BJ (cell line): Measurements from ENCODE around the gene CLDN10. TPM values are rescaled to one million over a fixed set of nuclear protein-coding genes. Genes with fewer than 3 reads are reported as not detected.

Experiments
- CTCF ChIA-PET: fragments of 350-600 bp; formaldehyde crosslinking; extraction: SDS; loops from one replicate; lab custom pipeline; 2021; ENCODE audit warnings: antibody characterized with exemption, inconsistent platforms; lab: Yijun Ruan, JAX
- POLR2A ChIA-PET: fragments of 300-600 bp; sonication (Branson Sonifier 250); formaldehyde crosslinking; extraction: SDS; loops from one replicate; lab custom pipeline; 2021; ENCODE audit warnings: antibody characterized with exemption; lab: Charles Lee
- DNase-seq: peaks from one replicate; pipeline ENCODE4 v3.0.0-alpha.2; 2011; ENCODE audit warnings: low read depth
- H3K27me3 ChIP-seq: 2 replicates; pipeline ENCODE4 v1.6.0; 2011; ENCODE audit warnings: low read length; ENCODE audit not compliant: control insufficient read depth, insufficient read depth
- H3K36me3 ChIP-seq: 2 replicates; pipeline ENCODE4 v1.5.1; 2011; ENCODE audit warnings: low read length; ENCODE audit not compliant: control insufficient read depth, insufficient read depth
- H3K4me3 ChIP-seq: 2 replicates; pipeline ENCODE4 v1.5.1; 2011; ENCODE audit warnings: low read depth, mild to moderate bottlenecking, control low read depth, low read length
- polyA plus RNA-seq: library from polyadenylated mRNA; depleted of rRNA; stranded (reverse); fragments of >200 nt; gene quantifications from 2 replicates; pipeline ENCODE4 v1.2.3, GENCODE V29; 2011
- TF ChIP-seq, protein P1 (sequence below): IDR thresholded peaks from 2 replicates; pipeline ENCODE4 v1.5.1; 2011; ENCODE audit warnings: low read depth, mild to moderate bottlenecking, control low read depth, inconsistent platforms, low read length, moderate library complexity; ENCODE audit not compliant: insufficient read depth

The CLDN10 gene
- polyA plus RNA-seq, 1 experiment, result not detected

DNA sequence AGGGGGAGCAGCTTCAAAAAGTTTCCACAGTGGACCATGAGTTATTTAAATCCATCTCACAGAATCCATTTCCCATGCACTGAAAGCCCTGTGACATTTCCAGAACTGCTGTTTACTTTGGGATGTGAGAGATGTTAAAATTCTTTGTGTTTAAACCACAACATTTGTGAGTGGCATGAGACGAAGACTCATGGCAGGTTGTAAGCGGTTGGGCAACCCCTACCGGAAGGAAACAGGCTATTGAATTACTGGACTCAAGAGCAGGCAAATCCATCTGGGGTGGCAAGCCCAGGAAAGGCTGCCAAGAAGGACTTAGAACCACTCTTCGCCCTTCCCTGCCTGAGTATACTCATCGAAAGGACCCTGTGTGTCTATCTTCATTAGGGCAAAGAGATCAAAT, 22.3 kb upstream of the CLDN10 start:
- Histone ChIP-seq H3K36me3 (no peaks in the 10 kb centered on the region), H3K4me3 (no peak overlapping the region), H3K27me3 (peaks cover 2% of the 10 kb centered on the region; the same call in 1 of the 2 replicates)
- TF ChIP-seq, protein P1, sequence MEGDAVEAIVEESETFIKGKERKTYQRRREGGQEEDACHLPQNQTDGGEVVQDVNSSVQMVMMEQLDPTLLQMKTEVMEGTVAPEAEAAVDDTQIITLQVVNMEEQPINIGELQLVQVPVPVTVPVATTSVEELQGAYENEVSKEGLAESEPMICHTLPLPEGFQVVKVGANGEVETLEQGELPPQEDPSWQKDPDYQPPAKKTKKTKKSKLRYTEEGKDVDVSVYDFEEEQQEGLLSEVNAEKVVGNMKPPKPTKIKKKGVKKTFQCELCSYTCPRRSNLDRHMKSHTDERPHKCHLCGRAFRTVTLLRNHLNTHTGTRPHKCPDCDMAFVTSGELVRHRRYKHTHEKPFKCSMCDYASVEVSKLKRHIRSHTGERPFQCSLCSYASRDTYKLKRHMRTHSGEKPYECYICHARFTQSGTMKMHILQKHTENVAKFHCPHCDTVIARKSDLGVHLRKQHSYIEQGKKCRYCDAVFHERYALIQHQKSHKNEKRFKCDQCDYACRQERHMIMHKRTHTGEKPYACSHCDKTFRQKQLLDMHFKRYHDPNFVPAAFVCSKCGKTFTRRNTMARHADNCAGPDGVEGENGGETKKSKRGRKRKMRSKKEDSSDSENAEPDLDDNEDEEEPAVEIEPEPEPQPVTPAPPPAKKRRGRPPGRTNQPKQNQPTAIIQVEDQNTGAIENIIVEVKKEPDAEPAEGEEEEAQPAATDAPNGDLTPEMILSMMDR, result no peak
- DNase-seq, result no peak
- ChIA-PET CTCF (interaction anchor here (0.5 kb wide), 1 partner anchor 95 kb away, joined by 3 read pairs; no protein-coding TSS in a partner anchor), POLR2A (no interaction called here)

DNA sequence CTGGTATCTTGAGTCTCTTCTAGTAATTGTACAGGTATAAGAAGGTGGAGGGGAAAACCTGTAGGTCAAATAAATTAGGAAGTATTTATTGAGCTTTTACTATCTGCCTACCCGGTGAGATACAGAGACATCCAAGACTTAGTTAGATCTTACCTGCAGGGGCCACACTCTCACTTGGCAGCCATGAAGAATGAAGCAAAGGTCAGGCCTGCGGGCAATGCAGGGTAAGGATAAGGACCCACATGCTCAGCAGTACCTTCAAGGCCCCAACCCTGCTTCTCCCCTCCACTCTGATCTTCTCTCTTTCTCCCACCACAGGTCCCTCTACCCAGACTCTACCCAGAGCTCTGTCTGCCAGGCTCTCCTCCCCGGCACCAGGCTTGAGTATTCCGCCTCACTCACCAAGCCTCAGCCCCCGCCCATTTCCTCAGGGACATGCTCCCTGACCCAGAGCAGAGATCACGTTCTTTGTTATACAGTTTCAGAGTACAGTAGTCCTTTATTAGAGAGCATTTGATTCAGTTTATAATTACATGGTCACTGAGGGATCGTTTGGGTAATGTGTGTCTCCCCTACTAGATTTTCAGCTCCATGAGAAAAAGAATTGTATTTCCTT, 18.9 kb upstream of the CLDN10 start:
- DNase-seq, result no peak
- TF ChIP-seq, protein P1, result no peak
- Histone ChIP-seq H3K4me3 (no peak overlapping the region), H3K36me3 (no peaks in the 10 kb centered on the region), H3K27me3 (peaks cover 5% of the 10 kb centered on the region; the same call in 1 of the 2 replicates)
- ChIA-PET POLR2A (no interaction called here), CTCF (interaction anchor here (1.6 kb wide), 1 partner anchor 300 kb away, joined by 6 read pairs; no protein-coding TSS in a partner anchor)

DNA sequence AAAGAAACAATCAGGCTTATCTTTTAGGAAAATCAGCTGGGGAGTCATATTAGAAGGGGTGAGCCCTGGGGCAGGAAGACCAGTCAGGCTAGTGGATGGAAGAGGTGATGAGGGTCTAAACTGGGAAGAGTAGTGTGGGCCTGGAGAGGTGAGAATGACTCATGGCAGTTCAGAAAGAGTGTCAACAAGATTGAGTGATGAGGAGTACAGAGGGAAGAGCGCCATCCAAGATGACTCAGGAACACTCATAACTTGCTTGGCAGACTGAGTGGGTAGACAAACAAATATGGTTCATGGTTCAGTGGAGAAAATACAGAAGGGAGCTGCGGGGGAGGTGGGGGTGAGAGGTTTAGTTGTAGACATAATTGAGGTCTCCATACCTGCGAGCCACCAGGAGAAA, 17.3 kb upstream of the CLDN10 start:
- Histone ChIP-seq H3K4me3 (no peak overlapping the region), H3K27me3 (peaks cover 5% of the 10 kb centered on the region; the same call in 1 of the 2 replicates), H3K36me3 (no peaks in the 10 kb centered on the region)
- ChIA-PET POLR2A (no interaction called here), CTCF (interaction anchor here (0.8 to 3.2 kb wide), 4 partner anchors 19 to 299 kb away, joined by 3 to 29 read pairs (median 4); no protein-coding TSS in a partner anchor)
- no peak for DNase-seq
- TF ChIP-seq, protein P1, result no peak

DNA sequence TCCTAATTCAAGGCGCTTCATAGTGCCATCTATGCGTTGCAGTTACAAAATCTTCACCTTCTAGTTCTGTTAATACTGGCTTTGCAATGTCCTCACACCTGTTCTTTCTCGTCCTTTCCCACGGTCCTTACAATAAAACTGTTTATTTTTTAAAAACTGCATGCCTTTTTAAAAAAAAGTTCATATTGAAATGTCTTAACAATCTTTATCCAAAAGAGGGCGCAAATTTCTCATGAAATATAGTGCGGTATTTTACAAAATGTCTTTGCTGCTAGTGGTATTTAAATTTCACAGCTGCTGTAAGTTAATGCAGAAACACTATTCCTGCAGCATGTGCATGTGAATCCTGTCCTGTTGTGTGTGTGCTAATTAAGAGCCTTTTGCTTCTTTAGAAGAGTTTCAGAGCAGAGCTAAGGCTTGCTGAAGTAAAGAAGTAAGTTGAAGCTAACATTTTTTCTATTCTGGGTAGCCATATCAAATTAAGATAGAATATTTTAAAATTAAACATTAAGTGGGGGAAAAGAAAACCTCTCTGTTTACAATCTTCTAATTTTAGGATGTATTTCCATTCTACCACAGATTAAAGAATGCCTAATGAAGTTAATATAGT, 15.8 kb upstream of the CLDN10 start:
- TF ChIP-seq, protein P1, result peak; percentile 49
- ChIA-PET CTCF (interaction anchor here (0.6 to 3.2 kb wide), 21 partner anchors 10 to 445 kb away, joined by 3 to 29 read pairs (median 3); partner anchors contain the start of gene DZIP1), POLR2A (no interaction called here)
- Histone ChIP-seq H3K4me3 (no peak overlapping the region), H3K27me3 (peaks cover 3% of the 10 kb centered on the region; the same call in 1 of the 2 replicates), H3K36me3 (no peaks in the 10 kb centered on the region)
- no peak for DNase-seq

DNA sequence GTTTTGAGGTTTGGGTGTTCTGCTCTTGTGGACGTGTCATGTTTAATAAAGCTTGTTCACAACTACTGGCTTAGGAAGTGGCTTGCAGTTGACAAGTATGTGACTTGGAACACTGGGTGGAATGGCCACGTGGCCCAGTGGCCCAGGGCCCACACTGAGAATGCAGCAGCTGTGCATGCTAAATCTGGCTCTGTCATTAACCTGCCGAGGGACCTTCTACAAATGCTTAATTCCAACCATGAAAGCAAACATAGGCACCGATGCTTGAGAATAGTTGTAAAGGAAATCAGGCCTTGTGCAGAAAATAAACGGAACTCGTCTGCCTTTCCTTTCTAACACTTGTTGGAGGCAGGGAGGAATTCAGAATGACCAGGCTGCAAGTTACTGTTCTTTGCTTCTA, 11.6 kb upstream of the CLDN10 start:
- peaks cover 3% of the 10 kb centered on the region; the same call in 1 of the 2 replicates for H3K27me3 ChIP-seq
- TF ChIP-seq, protein P1, result no peak
- DNase-seq, result no peak
- H3K36me3 ChIP-seq, result no peaks in the 10 kb centered on the region
- no peak overlapping the region for H3K4me3 ChIP-seq
- POLR2A ChIA-PET, result no interaction called here
- CTCF ChIA-PET, result interaction anchor here (1.4 to 1.5 kb wide), 2 partner anchors 15 to 293 kb away, joined by 4 to 6 read pairs; no protein-coding TSS in a partner anchor
